IMR-90 (cell line): Measurements from ENCODE around the gene RARB. TPM values are rescaled to one million over a fixed set of nuclear protein-coding genes. Genes with fewer than 3 reads are reported as not detected.

ENCODE experiments used
- ATAC-seq: fragments of 200-7000 bp; cut with Tn5 transposase; 2 replicates; pipeline ENCODE4 v1.9.1; 2020; ENCODE audit warnings: low read depth, mild to moderate bottlenecking, moderate library complexity
- BruUV-seq: library from RNA; stranded (reverse); fragments of 400-500 nt; replicated peaks from 2 replicates; lab custom pipeline; 2021; lab: Mats Ljungman, UMichigan
- CTCF ChIA-PET: fragments of 300-600 bp; formaldehyde crosslinking; extraction: SDS; loops from one replicate; lab custom pipeline; 2021; ENCODE audit warnings: antibody characterized with exemption; lab: Yijun Ruan, JAX
- POLR2A ChIA-PET: fragments of 300-600 bp; sonication (Branson Sonifier 250); formaldehyde crosslinking; loops from one replicate; lab custom pipeline; 2022; ENCODE audit warnings: antibody characterized with exemption; ENCODE audit not compliant: unreplicated experiment; lab: Charles Lee
- DNase-seq: peaks from one replicate; pipeline ENCODE4 v3.0.0; 2013
- H2AFZ ChIP-seq: replicated peaks from 2 replicates; pipeline ENCODE3; 2013; ENCODE audit warnings: low read length, mild to moderate bottlenecking; ENCODE audit not compliant: poor library complexity
- H2AK5ac ChIP-seq: 2 replicates; pipeline ENCODE4 v1.6.1; 2013; ENCODE audit warnings: low read depth, low read length, inconsistent platforms
- H2AK9ac ChIP-seq: replicated peaks from 2 replicates; pipeline ENCODE3; 2013; ENCODE audit warnings: mild to moderate bottlenecking, low read depth, low read length, moderate library complexity; ENCODE audit not compliant: poor library complexity
- H2BK120ac ChIP-seq: 2 replicates; pipeline ENCODE4 v1.6.1; 2013; ENCODE audit warnings: low read depth, low read length, inconsistent platforms
- H2BK15ac ChIP-seq: 3 replicates; pipeline ENCODE4 v1.6.1; 2013; ENCODE audit warnings: low read depth, low read length, inconsistent platforms
- H2BK20ac ChIP-seq: 2 replicates; pipeline ENCODE4 v1.6.1; 2013; ENCODE audit warnings: low read depth, mild to moderate bottlenecking, inconsistent platforms, low read length, moderate library complexity
- H2BK5ac ChIP-seq: 2 replicates; pipeline ENCODE4 v1.6.1; 2013; ENCODE audit warnings: mild to moderate bottlenecking, low read depth, low read length, inconsistent platforms; ENCODE audit not compliant: poor library complexity, severe bottlenecking
- H3K14ac ChIP-seq: replicated peaks from 2 replicates; pipeline ENCODE4 v1.6.1; 2013; ENCODE audit warnings: low read depth, low read length, inconsistent platforms
- H3K18ac ChIP-seq: 2 replicates; pipeline ENCODE4 v1.6.1; 2013; ENCODE audit warnings: low read depth, low read length, control low read depth
- H3K23ac ChIP-seq: 2 replicates; pipeline ENCODE4 v1.6.1; 2013; ENCODE audit warnings: low read depth, low read length, inconsistent platforms
- H3K27ac ChIP-seq: 2 replicates; pipeline ENCODE4 v1.5.1; 2013; ENCODE audit warnings: mild to moderate bottlenecking, control low read depth, low read length; ENCODE audit not compliant: insufficient read depth
- H3K27me3 ChIP-seq: 2 replicates; pipeline ENCODE4 v1.6.1; 2013; ENCODE audit warnings: low read length; ENCODE audit not compliant: control insufficient read depth, insufficient read depth
- H3K36me3 ChIP-seq: 2 replicates; pipeline ENCODE4 v1.6.1; 2013; ENCODE audit warnings: low read length, mixed read lengths; ENCODE audit not compliant: control insufficient read depth, insufficient read depth
- H3K4ac ChIP-seq: 2 replicates; pipeline ENCODE4 v1.6.1; 2013; ENCODE audit warnings: low read depth, low read length, inconsistent platforms
- H3K4me1 ChIP-seq: 2 replicates; pipeline ENCODE4 v1.6.1; 2013; ENCODE audit warnings: low read length, mixed read lengths; ENCODE audit not compliant: control insufficient read depth, insufficient read depth
- H3K4me2 ChIP-seq: 2 replicates; pipeline ENCODE4 v1.6.1; 2013; ENCODE audit warnings: low read depth, mild to moderate bottlenecking, control low read depth, low read length, moderate library complexity
- H3K4me3 ChIP-seq: 2 replicates; pipeline ENCODE4 v1.5.1; 2013; ENCODE audit warnings: low read depth, mild to moderate bottlenecking, control low read depth, low read length, moderate library complexity; ENCODE audit not compliant: insufficient read depth
- H3K56ac ChIP-seq: 2 replicates; pipeline ENCODE4 v1.6.1; 2013; ENCODE audit warnings: low read length, inconsistent platforms; ENCODE audit not compliant: insufficient read depth; ENCODE audit errors: extremely low read depth
- H3K79me1 ChIP-seq, 2 experiments: 2 replicates each; pipeline ENCODE4 v1.6.1; 2013; ENCODE audit warnings: low read length in 2 of 2, inconsistent platforms in 1 of 2, low read depth in 1 of 2
- H3K9ac ChIP-seq: 2 replicates; pipeline ENCODE4 v1.6.1; 2013; ENCODE audit warnings: low read depth, low read length, control low read depth
- H3K9me1 ChIP-seq: 2 replicates; pipeline ENCODE4 v1.6.1; 2013; ENCODE audit warnings: low read length, inconsistent platforms; ENCODE audit not compliant: insufficient read depth
- H3K9me3 ChIP-seq: 2 replicates; pipeline ENCODE4 v1.6.1; 2013; ENCODE audit warnings: low read length; ENCODE audit not compliant: control insufficient read depth, insufficient read depth
- H4K20me1 ChIP-seq: 2 replicates; pipeline ENCODE4 v1.6.1; 2013; ENCODE audit warnings: low read length, inconsistent platforms; ENCODE audit not compliant: insufficient read depth
- H4K5ac ChIP-seq: 2 replicates; pipeline ENCODE4 v1.6.1; 2013; ENCODE audit warnings: mild to moderate bottlenecking, low read depth, low read length, control low read depth
- H4K8ac ChIP-seq, 2 experiments: 2 replicates each; pipeline ENCODE4 v1.6.1; 2013; ENCODE audit warnings: low read depth in 2 of 2, low read length in 2 of 2, control low read depth in 1 of 2, inconsistent platforms in 1 of 2
- H4K91ac ChIP-seq: 2 replicates; pipeline ENCODE4 v1.6.1; 2013; ENCODE audit warnings: low read depth, low read length, inconsistent platforms; ENCODE audit not compliant: insufficient read depth
- BHLHE40 ChIP-seq: fragments of 150-350 bp; IDR thresholded peaks from 2 replicates; pipeline ENCODE4 v1.6.1; 2016; ENCODE audit warnings: mild to moderate bottlenecking, low read depth, low read length
- CEBPB ChIP-seq: IDR thresholded peaks from 2 replicates; pipeline ENCODE4 v1.6.1; 2012; ENCODE audit warnings: low read depth, low read length, improper control_type of control experiment
- FOS ChIP-seq: fragments of 150-350 bp; IDR thresholded peaks from 2 replicates; pipeline ENCODE4 v1.6.1; 2016; ENCODE audit warnings: low read depth, low read length
- MAFK ChIP-seq: IDR thresholded peaks from 2 replicates; pipeline ENCODE4 v1.6.1; 2012; ENCODE audit warnings: low read depth, low read length, improper control_type of control experiment
- WGBS, 2 experiments: methylation state at CpG; one replicate each; pipeline versions ENCODE4 v1.1.5 to v1.1.7; 2013; ENCODE audit warnings: missing lambda C conversion rate in 2 of 2; ENCODE audit not compliant: insufficient read length in 1 of 2; ENCODE audit errors: extremely low coverage in 2 of 2; 5-methylcytosine and 5-hydroxymethylcytosine counted together
- dilution Hi-C: fragments of 300-500 bp; cut with HindIII; formaldehyde crosslinking; loops from one replicate; pipeline ENCODE4 v1.14.3; 2018; ENCODE audit warnings: low sequenced_read_pairs; ENCODE audit not compliant: unreplicated experiment
- in situ Hi-C: fragments of 300-500 bp; cut with MboI; formaldehyde crosslinking; loops from 3 replicates; pipeline ENCODE4 v1.14.3; 2019; ENCODE audit warnings: low sequenced_read_pairs, inconsistent platforms, mixed read lengths
- intact Hi-C: fragments of 100-400 bp; cut with micrococcal nuclease; formaldehyde crosslinking; loops from 2 replicates; pipeline ENCODE4 v1.10.0; 2022
- polyA plus RNA-seq, 3 experiments: library from polyadenylated mRNA; depleted of rRNA; stranded (reverse); fragments of >200 nt; gene quantifications; 2 replicates each; pipeline ENCODE4 v1.2.3, GENCODE V29; 2012; ENCODE audit warnings: low replicate concordance in 1 of 3
- total RNA-seq: library from RNA; depleted of rRNA; stranded (reverse); fragments of >200 nt; gene quantifications from 2 replicates; pipeline ENCODE4 v1.2.3, GENCODE V29; 2012

RARB gene
- total and polyA plus RNA-seq, 2 of the 4 experiments (the other 2 are of a cell fraction) = 0.53 to 1.4 TPM

- in situ Hi-C loops (no loop called here), intact Hi-C loops (no loop called here), dilution Hi-C loops (no loop called here)
- H3K9me1 ChIP-seq = no peaks in the 10 kb centered on the region; the same call in 1 of the 2 replicates
- no peak overlapping the region for H3K4ac ChIP-seq
- 0 out of 2 replicates have a peak, but pooled peaks have one; percentile 14 for TF ChIP-seq CEBPB
- TF ChIP-seq MAFK = no peak
- peak; percentile 88 for TF ChIP-seq FOS
- peak; percentile 50 for TF ChIP-seq BHLHE40
- no peak overlapping the region for H3K4me3 ChIP-seq
- peaks cover 3% of the 10 kb centered on the region; the same call in 1 of the 2 replicates for H4K20me1 ChIP-seq
- H3K27me3 ChIP-seq = no peaks in the 10 kb centered on the region
- ChIA-PET CTCF (interaction anchor here (0.6 to 1.4 kb wide), 2 partner anchors 12 to 15 kb away, joined by 3 read pairs; no protein-coding TSS in a partner anchor), POLR2A (no interaction called here)
- H3K14ac ChIP-seq = no peak overlapping the region
- no peak overlapping the region for H2AK5ac ChIP-seq
- no peak overlapping the region for H4K5ac ChIP-seq
- no TSS peak for BruUV-seq
- H3K27ac ChIP-seq = no peak overlapping the region
- H2BK5ac ChIP-seq = no peak overlapping the region
- WGBS, 2 experiments = no CpG with 5 or more reads among the region's 5 CpGs
- no peaks in the 10 kb centered on the region for H3K9me3 ChIP-seq
- 0 out of 2 replicates have a peak overlapping the region, but pooled peaks have one; percentile 31 for H3K4me2 ChIP-seq
- ATAC-seq (peak; percentile 98), DNase-seq (peak; percentile 92)
- no peak overlapping the region for H3K18ac ChIP-seq
- H3K23ac ChIP-seq = no peak overlapping the region
- no peak overlapping the region for H2BK20ac ChIP-seq
- no peak overlapping the region for H2AK9ac ChIP-seq
- no peak overlapping the region for H4K91ac ChIP-seq
- H3K4me1 ChIP-seq = peaks cover 2% of the 10 kb centered on the region; the same call in 1 of the 2 replicates
- H2BK120ac ChIP-seq = no peak overlapping the region
- peaks cover 11% of the 10 kb centered on the region for H3K36me3 ChIP-seq
- H4K8ac ChIP-seq = no peak overlapping the region
- no peak overlapping the region for H2BK15ac ChIP-seq
- no peak overlapping the region for H2AFZ ChIP-seq
- H3K56ac ChIP-seq = no peak overlapping the region
- peaks cover 5 to 6% of the 10 kb centered on the region in 2 experiments; a peak in 3 of 4 replicates for H3K79me1 ChIP-seq
- no peak overlapping the region for H3K9ac ChIP-seq
These were observed 176.2 kb downstream of the RARB start for GRCh38 chr3:25604107-25604805.
